Activated CD4-positive, alpha-beta T cell treated with anti-CD3 and anti-CD28 coated beads, Interleukin-2, amount 50 U/mL, for 1 hour (primary cell): ENCODE measurements around the gene REG3G.

Experiments used
- DNase-seq: peaks from one replicate; pipeline ENCODE4 v3.0.0-alpha.2; 2020

REG3G gene

GRCh38 chr2:79025421-79025820 is at the start of gene REG3G:
Gene REG3G (plus strand): TSS chr2:79025702. CDS start chr2:79026094, 392 bp downstream.
- no peak for DNase-seq

GRCh38 chr2:78977661-78978145 is 47.8 kb upstream of the REG3G start:
- no peak for DNase-seq

- DNase-seq = no peak
Observed at GRCh38 chr2:78978340-78978739, 47.2 kb upstream of the REG3G start.

- DNase-seq = no peak
Observed at GRCh38 chr2:78979380-78980151, 45.9 kb upstream of the REG3G start.

- no peak for DNase-seq
Observed at GRCh38 chr2:78980152-78980465, 45.4 kb upstream of the REG3G start.

- no peak for DNase-seq
Observed at GRCh38 chr2:78980871-78981270, 44.6 kb upstream of the REG3G start.

- DNase-seq = no peak
Observed at GRCh38 chr2:78982638-78983330, 42.7 kb upstream of the REG3G start.

- DNase-seq = no peak
Observed at GRCh38 chr2:78984386-78984785, 41.1 kb upstream of the REG3G start.

- no peak for DNase-seq
Observed at GRCh38 chr2:78985558-78985957, 39.9 kb upstream of the REG3G start.

GRCh38 chr2:78989051-78989450 is 36.5 kb upstream of the REG3G start:
- DNase-seq = no peak

- no peak for DNase-seq
Observed at GRCh38 chr2:78992451-78992806, 33.1 kb upstream of the REG3G start.

- no peak for DNase-seq
Observed at GRCh38 chr2:78992807-78993517, 32.5 kb upstream of the REG3G start.

GRCh38 chr2:78993518-78994148 is 31.9 kb upstream of the REG3G start:
- no peak for DNase-seq

- DNase-seq = no peak
Observed at GRCh38 chr2:78994789-78995188, 30.7 kb upstream of the REG3G start.

- no peak for DNase-seq
Observed at GRCh38 chr2:78999406-78999805, 26.1 kb upstream of the REG3G start.

GRCh38 chr2:79000008-79000576 is 25.4 kb upstream of the REG3G start:
- DNase-seq = no peak

- no peak for DNase-seq
Observed at GRCh38 chr2:79001285-79001684, 24.2 kb upstream of the REG3G start.

GRCh38 chr2:79004680-79005079 is 20.8 kb upstream of the REG3G start:
- DNase-seq = no peak

- no peak for DNase-seq
Observed at GRCh38 chr2:79005216-79005615, 20.3 kb upstream of the REG3G start.

GRCh38 chr2:79009388-79009787 is 16.1 kb upstream of the REG3G start:
- DNase-seq = no peak

GRCh38 chr2:79011496-79011895 is 14.0 kb upstream of the REG3G start:
- DNase-seq = no peak

GRCh38 chr2:79013629-79014028 is 11.9 kb upstream of the REG3G start:
- no peak for DNase-seq

GRCh38 chr2:79016342-79016741 is 9.2 kb upstream of the REG3G start:
- no peak for DNase-seq
